Measurements from ENCODE around the gene PRRG1. TPM values are rescaled to one million over a fixed set of nuclear protein-coding genes. Genes with fewer than 3 reads are reported as not detected.

Gene PRRG1
- total RNA-seq, 1 experiment from 2014 or later = 8.6 TPM

- BruUV-seq (replicated peaks) = no TSS peak
Measured at GRCh38 chrX:37487271-37487670, 138.1 kb downstream of the PRRG1 start.

DNA sequence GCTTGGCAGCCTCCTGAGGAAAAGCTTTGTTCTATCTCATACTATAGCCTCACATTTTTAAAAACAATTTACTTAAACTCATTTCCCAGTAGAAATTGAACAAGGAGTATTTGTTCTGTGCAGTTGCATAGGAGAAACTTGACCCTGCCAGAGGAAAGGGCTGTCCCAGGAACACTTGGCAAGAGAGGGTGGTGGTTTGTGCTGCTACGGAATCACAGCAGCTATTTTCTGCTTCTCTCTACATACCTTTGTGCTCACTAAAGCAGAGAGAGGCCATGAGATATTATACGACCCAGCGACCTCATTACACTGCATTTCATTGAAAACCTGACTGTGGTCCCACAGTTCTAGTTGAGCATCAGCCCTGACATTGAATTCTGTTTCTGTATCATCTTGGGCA, 139.2 kb downstream of the PRRG1 start:
- Histone ChIP-seq H3K27ac (ENCODE audit: low read length) (no peak overlapping the region), H3K27me3 (ENCODE audit: control insufficient read depth, insufficient read depth, low read length) (no peaks in the 10 kb centered on the region), H3K36me3 (ENCODE audit: control insufficient read depth, insufficient read depth, low read length) (no peaks in the 10 kb centered on the region), H3K9me3 (ENCODE audit: control insufficient read depth, insufficient read depth, low read depth, low read length) (no peaks in the 10 kb centered on the region), H3K4me1 (ENCODE audit: control insufficient read depth, insufficient read depth, low read length) (no peaks in the 10 kb centered on the region), H3K4me3 (ENCODE audit: low read depth in 2 of 2, low read length in 2 of 2) (no peak overlapping the region)
- ChIA-PET CTCF (no interaction called here), POLR2A (no interaction called here)
- ATAC-seq = no peak
- in situ Hi-C loops (cut with HindIII; ENCODE audit: low pct_unique_long_range_greater_than_20kb, low sequenced_read_pairs) = no loop called here
- DNase-seq (ENCODE audit: low read depth, low spot score) = no peak
- intact Hi-C loops (cut with micrococcal nuclease; ENCODE audit: unreplicated experiment) = no loop called here
- TF ChIP-seq, protein P1, sequence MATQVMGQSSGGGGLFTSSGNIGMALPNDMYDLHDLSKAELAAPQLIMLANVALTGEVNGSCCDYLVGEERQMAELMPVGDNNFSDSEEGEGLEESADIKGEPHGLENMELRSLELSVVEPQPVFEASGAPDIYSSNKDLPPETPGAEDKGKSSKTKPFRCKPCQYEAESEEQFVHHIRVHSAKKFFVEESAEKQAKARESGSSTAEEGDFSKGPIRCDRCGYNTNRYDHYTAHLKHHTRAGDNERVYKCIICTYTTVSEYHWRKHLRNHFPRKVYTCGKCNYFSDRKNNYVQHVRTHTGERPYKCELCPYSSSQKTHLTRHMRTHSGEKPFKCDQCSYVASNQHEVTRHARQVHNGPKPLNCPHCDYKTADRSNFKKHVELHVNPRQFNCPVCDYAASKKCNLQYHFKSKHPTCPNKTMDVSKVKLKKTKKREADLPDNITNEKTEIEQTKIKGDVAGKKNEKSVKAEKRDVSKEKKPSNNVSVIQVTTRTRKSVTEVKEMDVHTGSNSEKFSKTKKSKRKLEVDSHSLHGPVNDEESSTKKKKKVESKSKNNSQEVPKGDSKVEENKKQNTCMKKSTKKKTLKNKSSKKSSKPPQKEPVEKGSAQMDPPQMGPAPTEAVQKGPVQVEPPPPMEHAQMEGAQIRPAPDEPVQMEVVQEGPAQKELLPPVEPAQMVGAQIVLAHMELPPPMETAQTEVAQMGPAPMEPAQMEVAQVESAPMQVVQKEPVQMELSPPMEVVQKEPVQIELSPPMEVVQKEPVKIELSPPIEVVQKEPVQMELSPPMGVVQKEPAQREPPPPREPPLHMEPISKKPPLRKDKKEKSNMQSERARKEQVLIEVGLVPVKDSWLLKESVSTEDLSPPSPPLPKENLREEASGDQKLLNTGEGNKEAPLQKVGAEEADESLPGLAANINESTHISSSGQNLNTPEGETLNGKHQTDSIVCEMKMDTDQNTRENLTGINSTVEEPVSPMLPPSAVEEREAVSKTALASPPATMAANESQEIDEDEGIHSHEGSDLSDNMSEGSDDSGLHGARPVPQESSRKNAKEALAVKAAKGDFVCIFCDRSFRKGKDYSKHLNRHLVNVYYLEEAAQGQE (IDR thresholded peaks at IDR 0.05; ENCODE audit: insufficient read depth in 1 of 2, low read depth in 2 of 2, low read length in 1 of 2) = no peak
- TF ChIP-seq POLR2AphosphoS5 (IDR thresholded peaks at IDR 0.05; ENCODE audit: low read depth, low read length) (no peak), TCF7L2 (IDR thresholded peaks at IDR 0.05; ENCODE audit: low read depth, low read length) (no peak), SIN3A (IDR thresholded peaks at IDR 0.05; ENCODE audit: borderline replicate concordance, insufficient read depth, low read depth, low read length) (no peak)
- TF ChIP-seq, protein P2, sequence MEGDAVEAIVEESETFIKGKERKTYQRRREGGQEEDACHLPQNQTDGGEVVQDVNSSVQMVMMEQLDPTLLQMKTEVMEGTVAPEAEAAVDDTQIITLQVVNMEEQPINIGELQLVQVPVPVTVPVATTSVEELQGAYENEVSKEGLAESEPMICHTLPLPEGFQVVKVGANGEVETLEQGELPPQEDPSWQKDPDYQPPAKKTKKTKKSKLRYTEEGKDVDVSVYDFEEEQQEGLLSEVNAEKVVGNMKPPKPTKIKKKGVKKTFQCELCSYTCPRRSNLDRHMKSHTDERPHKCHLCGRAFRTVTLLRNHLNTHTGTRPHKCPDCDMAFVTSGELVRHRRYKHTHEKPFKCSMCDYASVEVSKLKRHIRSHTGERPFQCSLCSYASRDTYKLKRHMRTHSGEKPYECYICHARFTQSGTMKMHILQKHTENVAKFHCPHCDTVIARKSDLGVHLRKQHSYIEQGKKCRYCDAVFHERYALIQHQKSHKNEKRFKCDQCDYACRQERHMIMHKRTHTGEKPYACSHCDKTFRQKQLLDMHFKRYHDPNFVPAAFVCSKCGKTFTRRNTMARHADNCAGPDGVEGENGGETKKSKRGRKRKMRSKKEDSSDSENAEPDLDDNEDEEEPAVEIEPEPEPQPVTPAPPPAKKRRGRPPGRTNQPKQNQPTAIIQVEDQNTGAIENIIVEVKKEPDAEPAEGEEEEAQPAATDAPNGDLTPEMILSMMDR (IDR thresholded peaks at IDR 0.05) = no peak
- no TSS peak for BruUV-seq (replicated peaks)

More at GRCh38 chrX:37487271-37487670, 138.1 kb downstream of the PRRG1 start:
- H3K4me3 ChIP-seq (ENCODE audit: low read depth in 2 of 2, low read length in 2 of 2) = no peak overlapping the region
- POLR2A ChIA-PET = no interaction called here
- no peak for DNase-seq (ENCODE audit: low read depth, low spot score)
- in situ Hi-C loops (cut with HindIII; ENCODE audit: low pct_unique_long_range_greater_than_20kb, low sequenced_read_pairs) = no loop called here
- ATAC-seq = no peak
- intact Hi-C loops (cut with micrococcal nuclease; ENCODE audit: unreplicated experiment) = no loop called here
- H3K4me1 ChIP-seq (ENCODE audit: control insufficient read depth, insufficient read depth, low read length) = no peaks in the 10 kb centered on the region
- H3K27me3 ChIP-seq (ENCODE audit: control insufficient read depth, insufficient read depth, low read length) = no peaks in the 10 kb centered on the region
- no peaks in the 10 kb centered on the region for H3K9me3 ChIP-seq (ENCODE audit: control insufficient read depth, insufficient read depth, low read depth, low read length)
- CTCF ChIA-PET = interaction anchor here (0.6 kb wide), 1 partner anchor 149 kb away, joined by 3 read pairs; no protein-coding TSS in a partner anchor
- no peaks in the 10 kb centered on the region for H3K36me3 ChIP-seq (ENCODE audit: control insufficient read depth, insufficient read depth, low read length)
- no peak for TF ChIP-seq SIN3A (IDR thresholded peaks at IDR 0.05; ENCODE audit: borderline replicate concordance, insufficient read depth, low read depth, low read length)
- TF ChIP-seq, protein P2 (IDR thresholded peaks at IDR 0.05) = no peak
- TF ChIP-seq, protein P1 (IDR thresholded peaks at IDR 0.05; ENCODE audit: insufficient read depth in 1 of 2, low read depth in 2 of 2, low read length in 1 of 2) = no peak
- TF ChIP-seq POLR2AphosphoS5 (IDR thresholded peaks at IDR 0.05; ENCODE audit: low read depth, low read length) = no peak
- TF ChIP-seq TCF7L2 (IDR thresholded peaks at IDR 0.05; ENCODE audit: low read depth, low read length) = no peak
- no peak overlapping the region for H3K27ac ChIP-seq (ENCODE audit: low read length)
